C4-2B (cell line): ENCODE measurements around the gene EIF5A.

Experiments used
- CTCF ChIP-seq: fragments of 450-650 bp; conservative IDR thresholded peaks from 2 replicates; pipeline ENCODE4 v1.5.1; 2017; ENCODE audit warnings: mild to moderate bottlenecking
- ZFX ChIP-seq: fragments of 450-650 bp; IDR thresholded peaks from 2 replicates; pipeline ENCODE4 v1.6.1; 2017

GRCh38 chr17:7327056-7327455 lies 19.6 kb downstream of the EIF5A start:
- TF ChIP-seq CTCF = no peak
- no peak for TF ChIP-seq ZFX
